H9 (cell line): ENCODE results near the gene VDAC2. TPM values are rescaled to one million over a fixed set of nuclear protein-coding genes. Genes with fewer than 3 reads are reported as not detected.

ENCODE experiments used
- DNase-seq: peaks from one replicate; pipeline ENCODE4 v3.0.0-alpha.2; 2017
- H2AFZ ChIP-seq: one replicate; pipeline ENCODE4 v1.6.1; 2013; ENCODE audit warnings: mild to moderate bottlenecking, low read length, control low read depth, moderate library complexity
- H2AK5ac ChIP-seq: 2 replicates; pipeline ENCODE4 v1.6.1; 2013; ENCODE audit warnings: low read length, control low read depth, mixed read lengths; ENCODE audit not compliant: insufficient read length
- H2BK120ac ChIP-seq: one replicate; pipeline ENCODE4 v1.6.1; 2013; ENCODE audit warnings: low read depth, mild to moderate bottlenecking, low read length, control low read depth, inconsistent platforms; ENCODE audit not compliant: poor library complexity, severe bottlenecking
- H2BK12ac ChIP-seq: 2 replicates; pipeline ENCODE4 v1.6.1; 2013; ENCODE audit warnings: low read length, control low read depth, mixed read lengths, low read depth; ENCODE audit not compliant: insufficient read length
- H2BK15ac ChIP-seq: 2 replicates; pipeline ENCODE4 v1.6.1; 2013; ENCODE audit warnings: low read depth, low read length, control low read depth
- H2BK20ac ChIP-seq: one replicate; pipeline ENCODE4 v1.6.1; 2013; ENCODE audit warnings: low read depth, mild to moderate bottlenecking, low read length, control low read depth, inconsistent platforms; ENCODE audit not compliant: poor library complexity, severe bottlenecking
- H2BK5ac ChIP-seq: 2 replicates; pipeline ENCODE4 v1.6.1; 2013; ENCODE audit warnings: low read length, control low read depth, mixed read lengths; ENCODE audit not compliant: insufficient read length
- H3K14ac ChIP-seq: 2 replicates; pipeline ENCODE4 v1.6.1; 2013; ENCODE audit warnings: low read length, control low read depth; ENCODE audit not compliant: insufficient read depth
- H3K18ac ChIP-seq: 2 replicates; pipeline ENCODE4 v1.6.1; 2013; ENCODE audit warnings: low read depth, mild to moderate bottlenecking, mixed read lengths, low read length, control low read depth; ENCODE audit not compliant: insufficient read length
- H3K23ac ChIP-seq: 2 replicates; pipeline ENCODE4 v1.6.1; 2013; ENCODE audit warnings: low read length, control low read depth, mixed read lengths, low read depth; ENCODE audit not compliant: insufficient read length
- H3K23me2 ChIP-seq: 2 replicates; pipeline ENCODE4 v1.6.1; 2013; ENCODE audit warnings: low read depth, mild to moderate bottlenecking, mixed read lengths, low read length, control low read depth; ENCODE audit not compliant: insufficient read length, poor library complexity, severe bottlenecking
- H3K27ac ChIP-seq: 2 replicates; pipeline ENCODE4 v1.5.1; 2013; ENCODE audit warnings: low read length, control low read depth, mixed read lengths, low read depth; ENCODE audit not compliant: insufficient read length
- H3K27me3 ChIP-seq: 2 replicates; pipeline ENCODE4 v1.6.1; 2013; ENCODE audit warnings: low read length, control low read depth, inconsistent platforms; ENCODE audit not compliant: insufficient read depth
- H3K4ac ChIP-seq: 2 replicates; pipeline ENCODE4 v1.6.1; 2013; ENCODE audit warnings: low read depth, mild to moderate bottlenecking, control low read depth, inconsistent platforms, low read length, moderate library complexity
- H3K4me1 ChIP-seq: 2 replicates; pipeline ENCODE4 v1.6.1; 2013; ENCODE audit warnings: low read length, control low read depth, inconsistent platforms; ENCODE audit not compliant: insufficient read depth
- H3K4me2 ChIP-seq: 2 replicates; pipeline ENCODE4 v1.6.1; 2013; ENCODE audit warnings: low read length, control low read depth, mixed read lengths; ENCODE audit not compliant: insufficient read length, insufficient read depth
- H3K56ac ChIP-seq: 2 replicates; pipeline ENCODE4 v1.6.1; 2013; ENCODE audit warnings: low read depth, mild to moderate bottlenecking, mixed read lengths, low read length, control low read depth; ENCODE audit not compliant: insufficient read length
- H3K79me1 ChIP-seq: 2 replicates; pipeline ENCODE4 v1.6.1; 2013; ENCODE audit warnings: low read depth, mild to moderate bottlenecking, moderate library complexity, low read length, control low read depth, inconsistent platforms; ENCODE audit not compliant: insufficient read depth, poor library complexity, severe bottlenecking
- H3K79me2 ChIP-seq: 2 replicates; pipeline ENCODE4 v1.6.1; 2013; ENCODE audit warnings: low read length, control low read depth, inconsistent platforms; ENCODE audit not compliant: insufficient read depth
- H3K9ac ChIP-seq: 2 replicates; pipeline ENCODE4 v1.6.1; 2013; ENCODE audit warnings: low read length, control low read depth, mixed read lengths; ENCODE audit not compliant: insufficient read length; ENCODE audit errors: extremely low read depth
- H3K9me3 ChIP-seq: one replicate; pipeline ENCODE4 v1.6.1; 2013; ENCODE audit warnings: low read depth, low read length, inconsistent platforms; ENCODE audit not compliant: control insufficient read depth
- H3T11ph ChIP-seq: one replicate; pipeline ENCODE4 v1.6.1; 2013; ENCODE audit warnings: mild to moderate bottlenecking, low read length, control low read depth, inconsistent platforms
- H4K20me1 ChIP-seq: one replicate; pipeline ENCODE4 v1.6.1; 2013; ENCODE audit not compliant: control insufficient read depth, insufficient read length, insufficient read depth
- H4K5ac ChIP-seq: 2 replicates; pipeline ENCODE4 v1.6.1; 2013; ENCODE audit warnings: low read depth, mild to moderate bottlenecking, mixed read lengths, low read length, control low read depth; ENCODE audit not compliant: insufficient read length
- H4K8ac ChIP-seq: replicated peaks from 2 replicates; pipeline ENCODE4 v1.6.1; 2013; ENCODE audit warnings: low read length, control low read depth, mixed read lengths, low read depth; ENCODE audit not compliant: insufficient read length
- H4K91ac ChIP-seq: 2 replicates; pipeline ENCODE4 v1.6.1; 2013; ENCODE audit warnings: low read depth, mild to moderate bottlenecking, moderate library complexity, mixed read lengths, low read length, control low read depth; ENCODE audit not compliant: insufficient read length
- H3K27ac Mint-ChIP-seq, 3 experiments: 2 replicates in 2 of 3; 3 replicates in 1 of 3; pipeline ENCODE4 v1.8.0; 2020 to 2021; ENCODE audit warnings: mixed read lengths in 3 of 3, mild to moderate bottlenecking in 1 of 3, moderate library complexity in 1 of 3
- H3K27me3 Mint-ChIP-seq: 2 replicates; pipeline ENCODE4 v1.8.0; 2021; ENCODE audit warnings: low read depth, mild to moderate bottlenecking, moderate library complexity, mixed read lengths
- H3K36me3 Mint-ChIP-seq, 3 experiments: 2 replicates in 2 of 3; 3 replicates in 1 of 3; pipeline ENCODE4 v1.8.0; 2020 to 2021; ENCODE audit warnings: low read depth in 3 of 3, mixed read lengths in 3 of 3; ENCODE audit not compliant: insufficient read depth in 1 of 3
- H3K4me1 Mint-ChIP-seq, 2 experiments: 2 replicates each; pipeline ENCODE4 v1.8.0; 2020; ENCODE audit warnings: mixed read lengths in 2 of 2
- H3K4me3 Mint-ChIP-seq, 2 experiments: 2 replicates in 1 of 2; 3 replicates in 1 of 2; pipeline ENCODE4 v1.8.0; 2020 to 2021; ENCODE audit warnings: mild to moderate bottlenecking in 2 of 2, mixed read lengths in 2 of 2, moderate library complexity in 1 of 2
- H3K9me3 Mint-ChIP-seq, 2 experiments: 2 replicates in 1 of 2; 3 replicates in 1 of 2; pipeline ENCODE4 v1.8.0; 2020; ENCODE audit warnings: mild to moderate bottlenecking in 2 of 2, mixed read lengths in 2 of 2, moderate library complexity in 1 of 2
- CTCF ChIP-seq: fragments of 200-600 bp; sonication (generic); conservative IDR thresholded peaks from 3 replicates; pipeline ENCODE4 v1.8.0; 2021; ENCODE audit warnings: antibody characterized with exemption, mild to moderate bottlenecking
- WGBS: extraction: QIAGEN DNeasy Blood & Tissue Kit; methylation state at CpG from one replicate; pipeline ENCODE4 v1.1.7; 2013; ENCODE audit warnings: missing lambda C conversion rate, low lambda C conversion rate, mixed read lengths; ENCODE audit not compliant: insufficient read length; ENCODE audit errors: extremely low coverage; 5-methylcytosine and 5-hydroxymethylcytosine counted together
- total RNA-seq: library from RNA; stranded (reverse); gene quantifications from 2 replicates; pipeline ENCODE4 v1.2.1, GENCODE V29; 2021

VDAC2 gene
- total RNA-seq, 1 experiment from 2014 or later = 271 TPM

DNA sequence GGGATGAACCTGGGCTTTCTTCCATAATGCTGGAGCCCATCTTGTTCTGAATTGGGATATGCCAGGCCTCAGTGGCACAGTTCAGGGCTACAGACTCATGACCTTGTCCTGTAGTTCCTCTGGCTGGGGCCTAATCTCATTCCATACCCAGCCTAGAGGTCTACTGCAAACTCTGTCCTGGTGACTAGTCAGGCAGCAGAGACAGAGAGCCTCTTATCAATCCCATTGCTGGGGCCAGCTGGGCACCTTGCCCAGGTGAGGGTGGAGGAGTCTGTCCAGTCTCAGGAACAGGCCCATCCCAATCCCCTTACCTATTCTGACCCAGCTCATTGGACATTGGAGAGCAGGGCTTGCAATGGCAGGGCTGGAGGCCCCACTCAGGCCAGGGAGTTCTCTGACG, 53.2 kb downstream of the VDAC2 start:
- H3K23me2 ChIP-seq = no peaks in the 10 kb centered on the region
- H3K9ac ChIP-seq = no peak overlapping the region
- no peak for TF ChIP-seq CTCF
- Mint-ChIP-seq H3K36me3 (peaks cover 0 to 7% (median 0%) of the 10 kb centered on the region in 3 experiments; a peak in 2 of 7 replicates), H3K27me3 (peaks cover 2% of the 10 kb centered on the region; the same call in 1 of the 2 replicates), H3K27ac (no peak overlapping the region), H3K9me3 (peaks cover 3 to 5% of the 10 kb centered on the region in 2 experiments; a peak in 3 of 5 replicates), H3K4me1 (no peaks in the 10 kb centered on the region), H3K4me3 (no peak overlapping the region)
- H3T11ph ChIP-seq = no peak overlapping the region
- no peak overlapping the region for H4K8ac ChIP-seq
- H2BK20ac ChIP-seq = no peak overlapping the region
- H4K20me1 ChIP-seq = no peaks in the 10 kb centered on the region
- H3K27me3 ChIP-seq = no peaks in the 10 kb centered on the region
- no peak overlapping the region for H3K27ac ChIP-seq
- H2AK5ac ChIP-seq = no peak overlapping the region
- no peaks in the 10 kb centered on the region for H3K9me3 ChIP-seq
- no peak overlapping the region for H3K18ac ChIP-seq
- no peaks in the 10 kb centered on the region for H3K79me1 ChIP-seq
- no peak overlapping the region for H3K56ac ChIP-seq
- no peak overlapping the region for H4K5ac ChIP-seq
- H3K23ac ChIP-seq = no peak overlapping the region
- H2AFZ ChIP-seq = no peak overlapping the region
- no peak overlapping the region for H3K4me2 ChIP-seq
- H2BK12ac ChIP-seq = no peak overlapping the region
- no peak overlapping the region for H4K91ac ChIP-seq
- H3K4me1 ChIP-seq = no peaks in the 10 kb centered on the region
- no peak overlapping the region for H2BK15ac ChIP-seq
- H2BK120ac ChIP-seq = no peak overlapping the region
- H3K14ac ChIP-seq = no peak overlapping the region
- no CpG with 5 or more reads among the region's 1 CpG for WGBS
- no peak overlapping the region for H3K4ac ChIP-seq
- DNase-seq = no peak
- no peak overlapping the region for H2BK5ac ChIP-seq
- no peaks in the 10 kb centered on the region for H3K79me2 ChIP-seq
